HL-60/S4 (cell line): Measurements from ENCODE around the gene POLR1H.

Experiments
- in situ Hi-C: fragments of 300-500 bp; cut with MboI; formaldehyde crosslinking; loops from 2 replicates; pipeline ENCODE4 v1.14.3; 2022; ENCODE audit warnings: low sequenced_read_pairs

POLR1H gene

GRCh38 chr6:30092852-30093543, 31.9 kb downstream of the POLR1H start:
- in situ Hi-C loops, result no loop called here

DNA sequence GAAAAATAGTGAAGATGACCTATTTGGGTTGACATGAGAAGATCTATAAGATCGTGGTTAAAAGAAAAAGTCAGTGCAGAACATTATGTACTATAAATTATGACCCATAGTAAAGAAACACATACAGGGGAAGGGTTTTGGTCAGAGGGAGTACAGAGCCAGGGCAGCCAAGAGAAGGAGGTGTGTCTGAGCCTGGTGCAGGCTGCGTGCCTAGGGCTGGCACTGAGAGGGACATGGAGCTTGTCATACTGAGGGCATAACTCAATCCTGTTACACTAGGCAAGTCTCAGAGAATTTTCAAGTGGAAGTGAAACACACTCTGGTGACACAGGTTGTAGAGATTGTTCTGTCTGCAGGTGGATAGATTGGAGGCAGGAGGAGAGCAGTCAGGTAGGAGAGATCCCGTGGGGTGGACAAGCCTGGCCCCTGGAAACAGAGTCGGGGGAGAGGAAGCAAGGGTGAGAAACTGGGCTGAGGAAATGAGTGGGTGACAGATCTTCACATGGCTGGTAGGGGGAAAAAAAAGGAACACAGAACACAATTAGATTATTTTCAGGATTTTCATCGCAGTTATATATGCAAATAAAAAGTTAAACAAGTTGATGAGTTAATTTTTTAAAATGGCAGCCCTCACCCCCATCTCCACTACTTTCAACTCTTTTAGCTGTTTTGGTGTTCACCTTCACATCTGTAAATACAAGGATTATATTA, 33.0 kb downstream of the POLR1H start:
- in situ Hi-C loops, result no loop called here

DNA sequence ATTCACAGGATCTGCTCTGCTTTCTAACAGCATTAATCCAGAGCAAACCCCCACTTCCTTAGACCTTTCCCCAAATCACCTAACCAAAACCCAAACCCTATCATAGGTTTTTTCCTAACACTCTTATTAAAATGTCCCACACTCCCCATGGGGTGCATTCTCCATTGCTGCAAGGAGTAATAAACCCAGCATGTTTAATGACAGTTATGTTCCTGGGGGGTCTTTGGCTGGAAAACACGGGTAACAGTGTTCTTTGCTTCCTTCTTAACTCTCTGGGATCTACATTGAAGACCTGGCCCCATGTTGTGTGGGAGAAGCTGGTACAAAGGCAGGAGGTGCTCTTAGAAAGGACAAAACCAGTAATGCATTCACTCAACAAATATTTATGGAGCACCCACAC, 35.8 kb downstream of the POLR1H start:
- in situ Hi-C loops, result no loop called here

- in situ Hi-C loops, result no loop called here
Observed at GRCh38 chr6:30097902-30098768, 37.1 kb downstream of the POLR1H start.

DNA sequence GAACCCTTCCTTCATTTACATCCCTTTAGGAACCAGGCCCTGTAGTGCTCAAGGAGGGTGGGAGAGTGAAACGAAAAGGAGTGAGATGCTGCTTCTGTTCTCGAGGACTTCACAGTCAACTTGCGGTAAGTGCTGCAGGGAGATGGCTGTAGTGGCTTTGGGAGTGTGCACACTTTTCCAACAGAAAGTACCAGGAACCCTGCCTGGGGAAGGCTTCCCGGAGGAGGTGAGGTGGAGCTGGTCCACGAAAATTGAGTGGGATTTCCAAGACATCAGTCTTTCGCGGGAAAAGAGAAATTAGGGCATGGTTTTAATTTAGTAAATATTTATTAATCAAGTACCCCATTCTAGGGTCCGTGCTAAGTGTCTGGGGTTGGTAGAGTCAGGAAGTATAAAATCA, 39.1 kb downstream of the POLR1H start:
- in situ Hi-C loops, result no loop called here

DNA sequence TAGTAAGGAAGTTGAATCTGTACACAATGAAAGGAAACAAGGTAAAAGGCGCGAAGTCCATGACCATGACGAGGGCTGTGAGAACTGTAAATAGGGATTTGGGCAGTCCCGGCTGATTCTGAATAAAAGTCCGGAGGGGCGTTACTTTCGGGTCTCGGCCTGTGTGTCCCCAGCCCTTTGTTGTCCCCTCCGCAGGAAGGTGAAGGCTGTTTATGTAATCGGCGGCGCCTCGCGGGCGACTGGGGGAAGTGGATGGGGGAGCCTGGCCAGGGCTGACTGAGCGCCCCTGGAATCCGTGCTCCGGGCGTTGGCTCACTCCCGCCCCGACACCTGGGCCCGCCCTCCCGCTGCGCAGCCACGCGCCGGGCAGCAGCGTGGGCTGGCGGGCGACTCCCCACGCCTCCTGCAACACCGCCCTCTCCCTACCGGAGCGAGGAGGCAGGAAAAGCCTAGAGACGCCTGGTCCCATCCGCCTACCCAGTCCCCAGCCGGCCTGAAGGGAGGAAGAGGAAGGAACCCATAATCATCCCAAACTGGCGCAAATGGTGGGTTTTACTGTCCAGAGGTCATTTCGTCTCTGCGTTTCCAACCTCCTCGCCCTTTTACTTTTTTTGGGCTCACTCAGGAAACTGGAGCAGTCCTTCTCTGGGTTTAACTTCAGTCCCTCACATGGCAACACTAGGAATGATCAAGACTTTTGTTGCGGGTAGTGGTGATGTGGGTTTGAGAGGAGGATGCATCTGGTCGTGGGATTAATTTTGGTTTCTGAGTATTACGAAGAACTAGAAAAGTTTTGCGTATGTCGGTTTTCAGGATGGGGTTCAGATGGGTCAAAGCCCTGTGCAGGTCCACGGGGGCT, 39.7 kb downstream of the POLR1H start:
- in situ Hi-C loops, result no loop called here

GRCh38 chr6:30101444-30102413, 40.7 kb downstream of the POLR1H start:
- in situ Hi-C loops, result no loop called here

GRCh38 chr6:30102414-30102969, 41.4 kb downstream of the POLR1H start:
- in situ Hi-C loops, result no loop called here

GRCh38 chr6:30102970-30103871, 42.2 kb downstream of the POLR1H start:
- in situ Hi-C loops, result no loop called here

DNA sequence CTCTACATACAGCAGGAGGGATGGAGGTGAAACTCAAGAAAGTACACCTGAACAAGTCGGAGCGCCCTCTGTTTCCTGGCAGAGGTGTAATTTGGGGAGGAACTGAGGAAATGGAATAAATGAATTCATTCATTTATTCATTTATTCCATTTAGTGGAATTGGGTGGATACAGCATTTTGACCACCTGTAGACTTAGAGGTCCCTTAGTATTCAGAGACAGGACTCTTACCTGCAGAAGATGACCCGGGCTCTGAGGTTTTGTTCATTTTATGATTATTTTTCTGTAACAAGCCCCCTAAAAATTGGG, 42.8 kb downstream of the POLR1H start:
- in situ Hi-C loops, result no loop called here

GRCh38 chr6:30104661-30105060, 43.6 kb downstream of the POLR1H start:
- in situ Hi-C loops, result no loop called here

GRCh38 chr6:30111266-30111856, 50.3 kb downstream of the POLR1H start:
- in situ Hi-C loops, result no loop called here

DNA sequence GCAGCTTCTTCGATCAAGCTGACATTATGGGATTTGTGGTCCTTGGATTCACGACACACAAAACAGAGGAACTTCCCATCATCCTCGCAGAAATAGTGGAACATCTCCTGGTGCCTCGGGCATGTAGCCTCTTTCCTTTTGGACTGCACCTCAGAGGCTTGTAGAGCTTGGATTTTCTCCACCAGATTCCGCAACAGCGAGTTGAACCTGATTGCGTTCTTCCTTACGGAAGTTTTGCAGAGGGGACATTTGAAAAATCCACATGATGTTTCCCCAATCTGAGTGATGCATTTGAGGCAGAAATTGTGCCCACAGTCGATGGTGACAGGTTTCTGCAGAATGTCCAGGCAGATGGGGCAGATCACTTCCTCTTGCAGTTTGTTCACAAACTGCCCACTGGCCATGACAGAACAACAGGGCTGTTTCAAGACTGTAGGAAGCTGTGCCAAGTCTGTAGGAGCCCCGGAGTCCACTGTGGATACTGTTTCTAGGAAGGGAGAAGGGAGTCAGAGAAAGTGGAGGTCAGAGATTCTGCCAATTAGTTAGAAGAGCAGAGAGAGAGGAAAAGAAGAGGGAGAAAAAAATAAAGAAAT, 51.4 kb downstream of the POLR1H start:
- in situ Hi-C loops, result no loop called here

GRCh38 chr6:30113003-30113759, 52.1 kb downstream of the POLR1H start, which contains the start of gene TRIM31:
Gene TRIM31, minus strand, starts transcription at chr6:30113090. Its CDS starts 285 bp downstream, at chr6:30112805.
- in situ Hi-C loops, result no loop called here

DNA sequence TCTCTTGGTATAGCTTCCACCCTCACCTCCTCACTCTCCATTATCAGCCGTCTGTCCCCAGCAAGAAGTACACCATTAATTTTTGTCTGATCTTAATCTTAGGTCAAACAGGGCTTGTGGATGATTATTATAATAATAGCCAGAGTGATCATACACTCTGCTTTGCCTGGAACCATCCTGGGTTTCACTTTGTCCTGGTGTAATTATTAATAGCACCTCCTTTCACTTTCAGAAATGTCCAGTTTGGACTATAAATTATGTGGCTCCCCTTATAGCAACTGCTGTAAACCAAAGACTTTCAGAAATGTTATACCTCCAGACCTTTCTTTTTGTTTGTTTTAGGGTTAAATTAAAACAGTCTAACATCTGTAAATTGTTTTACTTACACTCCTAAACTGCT, 52.8 kb downstream of the POLR1H start:
- in situ Hi-C loops, result no loop called here
